Upper lobe of left lung (tissue), 6 donors: Measurements from ENCODE around the gene TMEM132A. TPM values are rescaled to one million over a fixed set of nuclear protein-coding genes. Genes with fewer than 3 reads are reported as not detected.
A peak's percentile ranks its signal among the peaks of the same experiment; 100 is the strongest.

Experiments used
- ATAC-seq, 2 donors: fragments of 200-7000 bp; cut with Tn5 transposase; one replicate each; pipeline ENCODE4 v1.9.1; 2022; ENCODE audit warnings: mild to moderate bottlenecking in 2 of 2, moderate library complexity in 2 of 2; ENCODE audit not compliant: low FRiP score in 2 of 2
- DNase-seq, 2 donors: peaks; one replicate each; pipeline ENCODE4 v3.0.0-alpha.2; 2019 to 2020
- H3K27ac ChIP-seq, 4 donors: fragments of 200-600 bp; sonication (generic); one replicate each; pipeline ENCODE4 v1.5.1; 2016 to 2019
- H3K27me3 ChIP-seq, 4 donors: fragments of 200-600 bp; sonication (generic); one replicate each; pipeline ENCODE4 v1.5.1; 2017 to 2019
- H3K36me3 ChIP-seq, 4 donors: fragments of 200-600 bp; sonication (generic); one replicate each; pipeline ENCODE4 v1.5.1; 2016 to 2019
- H3K4me1 ChIP-seq, 4 donors: fragments of 200-600 bp; sonication (generic); one replicate each; pipeline ENCODE4 v1.5.1; 2018 to 2019
- H3K4me3 ChIP-seq, 4 donors: fragments of 200-600 bp; sonication (generic); one replicate each; pipeline ENCODE4 v1.5.1; 2017 to 2019; ENCODE audit warnings: mild to moderate bottlenecking in 2 of 4, moderate library complexity in 1 of 4
- H3K9me3 ChIP-seq, 4 donors: fragments of 200-600 bp; sonication (generic); one replicate each; pipeline ENCODE4 v1.5.1; 2018 to 2019
- EP300 ChIP-seq, 4 donors: sonication (generic); formaldehyde crosslinking; IDR thresholded peaks; one replicate each; pipeline ENCODE4 v1.5.1; 2017; ENCODE audit warnings: antibody characterized with exemption in 4 of 4, control low read depth in 2 of 4
- POLR2A ChIP-seq, 4 donors: fragments of 450-650 bp; IDR thresholded peaks; one replicate each; pipeline ENCODE4 v1.5.1; 2016 to 2017; ENCODE audit warnings: antibody characterized with exemption in 4 of 4, mild to moderate bottlenecking in 2 of 4
- POLR2AphosphoS5 ChIP-seq, 2 donors: sonication (generic); formaldehyde crosslinking; IDR thresholded peaks; one replicate each; pipeline ENCODE4 v1.5.1; 2017; ENCODE audit warnings: antibody characterized with exemption in 2 of 2
- WGBS, 2 donors: methylation state at CpG; one replicate each; pipeline ENCODE4 v1.1.5; 2017 to 2018; 5-methylcytosine and 5-hydroxymethylcytosine counted together
- total RNA-seq, 6 donors: library from RNA; depleted of rRNA in 4 of 6; stranded (reverse); fragments of >200 nt in 4 of 6; gene quantifications; one replicate each; pipeline versions ENCODE4 v1.1.0 to v1.2.1, GENCODE V29; 2016 to 2021
- TF ChIP-seq, protein P1 (sequence below), 6 experiments: fragments of 450-650 bp in 4 of 6; fragments of 200-600 bp in 2 of 6; sonication (generic) in 2 of 6; IDR thresholded peaks; one replicate each; pipeline ENCODE4 v1.5.1; 2016 to 2019; ENCODE audit warnings: antibody characterized with exemption in 6 of 6
- donor health status: DM: no; HTN: no; CAD: no; lungs with moderate emphysema.
- donor health status: DM: no; HTN: yes; CAD: no; lungs with severe emphysema.

TMEM132A gene
- total RNA-seq, 6 donors from 2014 or later, result 3.6 to 18.2 (median 9.4) TPM

DNA sequence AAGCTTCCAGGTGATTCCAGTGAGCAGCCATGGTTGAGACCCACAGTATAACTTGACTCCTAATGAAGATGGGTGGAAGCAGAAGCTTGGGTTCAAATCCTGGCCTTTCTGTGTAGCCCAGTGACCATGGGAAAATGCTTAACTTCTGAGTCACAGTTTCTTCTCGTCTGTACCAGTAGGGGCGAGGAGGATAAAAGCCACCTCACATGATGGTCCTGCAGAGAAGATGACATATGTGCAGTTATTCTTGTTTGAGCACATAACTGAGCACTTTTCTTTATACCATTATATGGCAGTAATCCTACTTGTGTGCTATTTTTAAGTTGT, 5.4 kb upstream of the TMEM132A start:
- Histone ChIP-seq H3K4me1 (peaks cover 23 to 50% (median 35%) of the 10 kb centered on the region in 4 donors), H3K9me3 (no peaks in the 10 kb centered on the region), H3K36me3 (peaks cover 17 to 42% (median 31%) of the 10 kb centered on the region in 4 donors), H3K4me3 (no peak overlapping the region), H3K27me3 (no peaks in the 10 kb centered on the region), H3K27ac (no peak overlapping the region)
- no peak for DNase-seq
- TF ChIP-seq POLR2AphosphoS5 (IDR thresholded peaks at IDR 0.05) (no peak), EP300 (IDR thresholded peaks at IDR 0.05) (no peak), POLR2A (IDR thresholded peaks at IDR 0.05) (no peak)
- TF ChIP-seq, protein P1, sequence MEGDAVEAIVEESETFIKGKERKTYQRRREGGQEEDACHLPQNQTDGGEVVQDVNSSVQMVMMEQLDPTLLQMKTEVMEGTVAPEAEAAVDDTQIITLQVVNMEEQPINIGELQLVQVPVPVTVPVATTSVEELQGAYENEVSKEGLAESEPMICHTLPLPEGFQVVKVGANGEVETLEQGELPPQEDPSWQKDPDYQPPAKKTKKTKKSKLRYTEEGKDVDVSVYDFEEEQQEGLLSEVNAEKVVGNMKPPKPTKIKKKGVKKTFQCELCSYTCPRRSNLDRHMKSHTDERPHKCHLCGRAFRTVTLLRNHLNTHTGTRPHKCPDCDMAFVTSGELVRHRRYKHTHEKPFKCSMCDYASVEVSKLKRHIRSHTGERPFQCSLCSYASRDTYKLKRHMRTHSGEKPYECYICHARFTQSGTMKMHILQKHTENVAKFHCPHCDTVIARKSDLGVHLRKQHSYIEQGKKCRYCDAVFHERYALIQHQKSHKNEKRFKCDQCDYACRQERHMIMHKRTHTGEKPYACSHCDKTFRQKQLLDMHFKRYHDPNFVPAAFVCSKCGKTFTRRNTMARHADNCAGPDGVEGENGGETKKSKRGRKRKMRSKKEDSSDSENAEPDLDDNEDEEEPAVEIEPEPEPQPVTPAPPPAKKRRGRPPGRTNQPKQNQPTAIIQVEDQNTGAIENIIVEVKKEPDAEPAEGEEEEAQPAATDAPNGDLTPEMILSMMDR (IDR thresholded peaks at IDR 0.05), result no peak
- no peak for ATAC-seq
- 68 to 74% methylated on average over 2 of the region's 2 CpGs for WGBS, 2 donors

DNA sequence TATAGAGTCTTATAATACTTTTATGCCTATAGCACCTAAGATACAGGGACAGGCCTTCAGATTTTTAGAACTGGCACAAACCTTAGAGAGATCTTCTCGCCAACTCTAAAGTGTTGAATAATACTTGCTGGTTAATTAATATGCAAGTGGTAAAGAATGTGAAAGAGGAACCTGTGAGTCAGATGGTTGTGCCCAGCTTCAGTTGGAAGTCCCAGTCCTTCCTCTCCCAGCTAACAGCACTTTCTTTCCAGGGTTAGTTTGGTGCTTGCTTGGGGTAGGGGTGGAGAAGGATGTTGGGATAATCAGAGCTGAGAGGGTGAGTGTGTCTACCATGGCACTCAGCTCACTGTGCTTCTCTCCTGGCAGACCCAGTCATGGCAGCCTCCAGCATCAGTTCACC, 4.9 kb upstream of the TMEM132A start:
- DNase-seq (no peak), ATAC-seq (no peak)
- TF ChIP-seq POLR2AphosphoS5 (IDR thresholded peaks at IDR 0.05) (no peak), EP300 (IDR thresholded peaks at IDR 0.05) (no peak), POLR2A (IDR thresholded peaks at IDR 0.05) (no peak)
- TF ChIP-seq, protein P1 (IDR thresholded peaks at IDR 0.05), result no peak
- Histone ChIP-seq H3K27me3 (peaks cover 0 to 2% (median 1%) of the 10 kb centered on the region in 4 donors), H3K4me1 (peaks cover 26 to 53% (median 38%) of the 10 kb centered on the region in 4 donors), H3K9me3 (no peaks in the 10 kb centered on the region), H3K4me3 (no peak overlapping the region), H3K36me3 (peaks cover 17 to 42% (median 31%) of the 10 kb centered on the region in 4 donors), H3K27ac (peak overlapping the region in 1 of 4 donors; percentile 28)
- 65 to 71% methylated on average over 1 of the region's 1 CpG for WGBS, 2 donors

DNA sequence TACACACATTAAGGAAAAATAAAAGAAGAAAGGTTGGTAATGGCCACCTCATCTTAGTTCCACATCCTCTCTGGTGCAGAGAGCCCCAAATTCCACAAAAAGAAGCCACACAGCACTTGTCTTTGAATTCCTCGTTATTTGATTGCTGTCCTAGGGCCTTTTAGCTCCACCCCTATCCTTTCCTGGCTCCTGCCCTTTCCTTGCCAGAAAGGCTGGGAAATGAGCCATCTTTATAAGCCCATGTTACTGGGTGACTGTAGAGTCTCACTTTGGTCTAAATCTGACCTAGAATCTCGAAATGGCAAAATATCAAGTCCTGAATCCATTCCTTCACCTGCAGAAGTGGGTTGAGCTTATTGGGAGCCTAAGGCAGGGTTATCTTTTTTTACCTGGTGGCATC, 4.3 kb upstream of the TMEM132A start:
- H3K27ac ChIP-seq, result no peak overlapping the region
- TF ChIP-seq EP300 (IDR thresholded peaks at IDR 0.05), result no peak
- TF ChIP-seq POLR2A (IDR thresholded peaks at IDR 0.05), result no peak
- TF ChIP-seq, protein P1 (IDR thresholded peaks at IDR 0.05), result no peak
- TF ChIP-seq POLR2AphosphoS5 (IDR thresholded peaks at IDR 0.05), result no peak
- ATAC-seq (no peak), DNase-seq (no peak)
- H3K36me3 ChIP-seq, result peaks cover 17 to 42% (median 31%) of the 10 kb centered on the region in 4 donors
- H3K27me3 ChIP-seq, result peaks cover 2 to 8% (median 8%) of the 10 kb centered on the region in 4 donors
- WGBS, 2 donors, result 66 to 75% methylated on average over 2 of the region's 2 CpGs
- peaks cover 28 to 53% (median 40%) of the 10 kb centered on the region in 4 donors for H3K4me1 ChIP-seq
- H3K4me3 ChIP-seq, result no peak overlapping the region
- H3K9me3 ChIP-seq, result no peaks in the 10 kb centered on the region

DNA sequence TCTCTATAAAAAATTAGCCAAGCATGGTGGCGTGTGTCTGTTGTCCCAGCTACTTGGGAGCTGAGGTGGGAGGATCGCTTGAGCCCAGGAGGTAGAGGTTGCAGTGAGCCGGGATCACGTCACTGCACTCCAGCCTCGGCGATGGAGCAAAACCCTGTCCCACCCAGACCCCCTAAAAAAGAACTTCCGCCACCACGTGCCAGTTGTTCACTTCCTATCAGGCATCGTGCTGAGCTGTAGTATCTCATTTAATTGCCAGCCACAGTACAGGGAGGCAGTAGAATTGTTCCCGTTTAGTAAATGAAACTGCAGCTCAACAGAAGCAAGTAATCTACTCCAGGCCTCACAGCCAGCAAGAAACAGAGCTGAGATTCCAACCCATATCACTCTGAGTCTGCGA, 3.0 kb upstream of the TMEM132A start:
- Histone ChIP-seq H3K9me3 (no peaks in the 10 kb centered on the region), H3K36me3 (peaks cover 17 to 42% (median 31%) of the 10 kb centered on the region in 4 donors), H3K4me3 (no peak overlapping the region), H3K4me1 (peaks cover 24 to 51% (median 32%) of the 10 kb centered on the region in 4 donors), H3K27ac (no peak overlapping the region), H3K27me3 (peaks cover 2 to 10% (median 8%) of the 10 kb centered on the region in 4 donors)
- no peak for ATAC-seq
- WGBS, 2 donors, result 93 to 98% methylated on average over 11 of the region's 11 CpGs
- DNase-seq, result no peak
- TF ChIP-seq POLR2A (IDR thresholded peaks at IDR 0.05) (no peak), POLR2AphosphoS5 (IDR thresholded peaks at IDR 0.05) (no peak), EP300 (IDR thresholded peaks at IDR 0.05) (no peak)

DNA sequence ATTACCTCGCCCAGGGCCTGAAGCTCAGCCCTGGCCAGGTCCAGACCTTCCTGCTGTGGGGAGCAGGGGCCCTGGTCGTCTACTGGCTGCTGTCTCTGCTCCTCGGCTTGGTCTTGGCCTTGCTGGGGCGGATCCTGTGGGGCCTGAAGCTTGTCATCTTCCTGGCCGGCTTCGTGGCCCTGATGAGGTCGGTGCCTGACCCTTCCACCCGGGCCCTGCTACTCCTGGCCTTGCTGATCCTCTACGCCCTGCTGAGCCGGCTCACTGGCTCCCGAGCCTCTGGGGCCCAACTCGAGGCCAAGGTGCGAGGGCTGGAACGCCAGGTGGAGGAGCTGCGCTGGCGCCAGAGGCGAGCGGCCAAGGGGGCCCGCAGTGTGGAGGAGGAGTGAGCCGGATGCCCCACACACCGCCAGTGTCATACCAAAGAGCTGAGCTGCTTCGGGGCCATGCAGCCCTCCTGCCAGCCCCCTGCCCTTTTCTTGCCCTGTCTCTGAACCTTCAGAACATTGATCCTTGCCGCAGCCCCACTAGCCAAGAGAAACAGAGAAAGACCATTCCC, 2.4 kb upstream of the TMEM132A start:
- Histone ChIP-seq H3K27me3 (peaks cover 2 to 10% (median 8%) of the 10 kb centered on the region in 4 donors), H3K9me3 (no peaks in the 10 kb centered on the region), H3K36me3 (peaks cover 17 to 42% (median 31%) of the 10 kb centered on the region in 4 donors), H3K4me3 (no peak overlapping the region), H3K27ac (no peak overlapping the region), H3K4me1 (peaks cover 19 to 45% (median 31%) of the 10 kb centered on the region in 4 donors)
- ATAC-seq (no peak), DNase-seq (peak in 1 of 2 donors; percentile 74)
- WGBS, 2 donors, result 91 to 93% methylated on average over 22 to 23 of the region's 23 CpGs
- TF ChIP-seq, protein P1 (IDR thresholded peaks at IDR 0.05), result no peak
- TF ChIP-seq EP300 (IDR thresholded peaks at IDR 0.05) (no peak), POLR2AphosphoS5 (IDR thresholded peaks at IDR 0.05) (no peak), POLR2A (IDR thresholded peaks at IDR 0.05) (no peak)
